ENCODE measurements around the gene KLK14. TPM values are rescaled to one million over a fixed set of nuclear protein-coding genes. Genes with fewer than 3 reads are reported as not detected.

KLK14 gene
- polyA plus RNA-seq, 1 experiment: 0.06 TPM

- no peak for DNase-seq (ENCODE audit: low read depth)
- CTCF ChIA-PET: no interaction called here
- peaks cover 4% of the 10 kb centered on the region for H3K36me3 ChIP-seq (ENCODE audit: control insufficient read depth, insufficient read depth, low read length)
- TF ChIP-seq, protein P1, sequence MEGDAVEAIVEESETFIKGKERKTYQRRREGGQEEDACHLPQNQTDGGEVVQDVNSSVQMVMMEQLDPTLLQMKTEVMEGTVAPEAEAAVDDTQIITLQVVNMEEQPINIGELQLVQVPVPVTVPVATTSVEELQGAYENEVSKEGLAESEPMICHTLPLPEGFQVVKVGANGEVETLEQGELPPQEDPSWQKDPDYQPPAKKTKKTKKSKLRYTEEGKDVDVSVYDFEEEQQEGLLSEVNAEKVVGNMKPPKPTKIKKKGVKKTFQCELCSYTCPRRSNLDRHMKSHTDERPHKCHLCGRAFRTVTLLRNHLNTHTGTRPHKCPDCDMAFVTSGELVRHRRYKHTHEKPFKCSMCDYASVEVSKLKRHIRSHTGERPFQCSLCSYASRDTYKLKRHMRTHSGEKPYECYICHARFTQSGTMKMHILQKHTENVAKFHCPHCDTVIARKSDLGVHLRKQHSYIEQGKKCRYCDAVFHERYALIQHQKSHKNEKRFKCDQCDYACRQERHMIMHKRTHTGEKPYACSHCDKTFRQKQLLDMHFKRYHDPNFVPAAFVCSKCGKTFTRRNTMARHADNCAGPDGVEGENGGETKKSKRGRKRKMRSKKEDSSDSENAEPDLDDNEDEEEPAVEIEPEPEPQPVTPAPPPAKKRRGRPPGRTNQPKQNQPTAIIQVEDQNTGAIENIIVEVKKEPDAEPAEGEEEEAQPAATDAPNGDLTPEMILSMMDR (IDR thresholded peaks at IDR 0.05; ENCODE audit: insufficient read depth, low read depth, low read length): no peak; the same call in 1 of the 2 replicates
- H3K27me3 ChIP-seq (ENCODE audit: control insufficient read depth, insufficient read depth, low read length): no peaks in the 10 kb centered on the region
- POLR2A ChIA-PET: no interaction called here
- H3K4me3 ChIP-seq (ENCODE audit: low read depth, low read length): peak overlapping the region; percentile 46
These were observed 26.1 kb upstream of the KLK14 start for GRCh38 chr19:51108805-51109146.

- H3K36me3 ChIP-seq (ENCODE audit: control insufficient read depth, insufficient read depth, low read length): peaks cover 7% of the 10 kb centered on the region
- TF ChIP-seq, protein P1 (IDR thresholded peaks at IDR 0.05; ENCODE audit: insufficient read depth, low read depth, low read length): no peak
- ChIA-PET POLR2A (no interaction called here), CTCF (no interaction called here)
- peak; percentile 97 for DNase-seq (ENCODE audit: low read depth)
- no peaks in the 10 kb centered on the region for H3K27me3 ChIP-seq (ENCODE audit: control insufficient read depth, insufficient read depth, low read length)
- peak within 1 kb of the TSS; percentile 68 for H3K4me3 ChIP-seq (ENCODE audit: low read depth, low read length)
These were observed 25.5 kb upstream of the KLK14 start, which contains the start of gene CTU1 for GRCh38 chr19:51108066-51108804. TSS of gene CTU1 (minus strand) at chr19:51108409. CDS start at chr19:51104569, 3,840 bp downstream.

DNA sequence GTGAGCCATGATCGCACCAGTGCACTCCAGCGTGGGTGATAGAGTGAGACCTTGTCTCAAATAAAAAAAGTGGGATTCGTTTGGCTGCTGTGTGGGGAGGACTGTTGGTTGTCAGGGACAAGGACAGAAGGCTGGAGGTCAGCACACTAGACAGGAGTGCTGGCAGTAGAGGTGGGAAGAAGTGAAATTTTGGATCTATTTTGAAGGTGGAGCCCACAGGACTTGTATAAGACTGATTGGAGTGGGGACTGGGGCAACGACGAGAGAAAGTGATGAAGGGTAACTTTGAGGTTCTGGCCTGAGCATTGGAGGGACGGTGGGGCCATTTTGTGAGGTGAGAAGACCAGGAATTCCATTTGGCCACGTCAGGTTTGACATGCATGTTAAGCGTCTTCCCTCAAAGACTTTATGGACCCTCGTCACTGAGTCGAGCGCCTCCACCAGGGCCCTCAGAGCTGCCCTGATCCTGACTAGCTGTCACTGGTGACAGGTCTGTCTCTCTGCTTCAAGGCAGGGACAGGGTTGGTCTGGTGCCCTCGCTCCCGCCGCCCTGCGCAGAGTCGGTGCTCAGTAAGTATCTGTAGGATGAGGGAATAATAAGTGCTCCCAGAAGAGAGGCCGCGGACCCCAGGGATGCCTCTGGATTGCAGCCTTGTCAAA, 24.8 kb upstream of the KLK14 start:
- Histone ChIP-seq H3K4me3 (ENCODE audit: low read depth, low read length) (peak overlapping the region; percentile 68), H3K27me3 (ENCODE audit: control insufficient read depth, insufficient read depth, low read length) (no peaks in the 10 kb centered on the region), H3K36me3 (ENCODE audit: control insufficient read depth, insufficient read depth, low read length) (peaks cover 7% of the 10 kb centered on the region)
- ChIA-PET POLR2A (no interaction called here), CTCF (no interaction called here)
- TF ChIP-seq, protein P1 (IDR thresholded peaks at IDR 0.05; ENCODE audit: insufficient read depth, low read depth, low read length): no peak
- no peak for DNase-seq (ENCODE audit: low read depth)

GRCh38 chr19:51103926-51104341, 21.2 kb upstream of the KLK14 start:
- no peak for DNase-seq (ENCODE audit: low read depth)
- ChIA-PET CTCF (no interaction called here), POLR2A (no interaction called here)
- Histone ChIP-seq H3K4me3 (ENCODE audit: low read depth, low read length) (no peak overlapping the region), H3K27me3 (ENCODE audit: control insufficient read depth, insufficient read depth, low read length) (no peaks in the 10 kb centered on the region), H3K36me3 (ENCODE audit: control insufficient read depth, insufficient read depth, low read length) (peaks cover 9% of the 10 kb centered on the region)
- TF ChIP-seq, protein P1 (IDR thresholded peaks at IDR 0.05; ENCODE audit: insufficient read depth, low read depth, low read length): no peak

GRCh38 chr19:51102991-51103390, 20.3 kb upstream of the KLK14 start:
- Histone ChIP-seq H3K36me3 (ENCODE audit: control insufficient read depth, insufficient read depth, low read length) (peaks cover 12% of the 10 kb centered on the region), H3K4me3 (ENCODE audit: low read depth, low read length) (no peak overlapping the region), H3K27me3 (ENCODE audit: control insufficient read depth, insufficient read depth, low read length) (no peaks in the 10 kb centered on the region)
- no peak for DNase-seq (ENCODE audit: low read depth)
- ChIA-PET POLR2A (no interaction called here), CTCF (interaction anchor here (1.6 kb wide), 1 partner anchor 9 kb away, joined by 4 read pairs; no protein-coding TSS in a partner anchor)
- TF ChIP-seq, protein P1 (IDR thresholded peaks at IDR 0.05; ENCODE audit: insufficient read depth, low read depth, low read length): no peak
